Dedifferentiated amniotic fluid mesenchymal stem cell (primary cell): Measurements from ENCODE around the gene TENT4A.
"Not testable (repeated sequence)": the region's sequence is repeated elsewhere in the genome, so short reads cannot be mapped to it uniquely, and the experiment has no call there.

Experiments
- DNase-seq: peaks from one replicate; pipeline ENCODE4 v3.0.0-alpha.2; 2016; ENCODE audit errors: extremely low spot score

The TENT4A gene

GRCh38 chr5:6713274-6714225 lies at the start of gene TENT4A:
Gene TENT4A, plus strand, starts transcription at chr5:6713432. Its CDS starts 552 bp downstream, at chr5:6713984.
- DNase-seq: no peak

- no peak for DNase-seq
Measured at GRCh38 chr5:6666762-6667161, 46.5 kb upstream of the TENT4A start.

- DNase-seq: no peak
Measured at GRCh38 chr5:6667648-6668047, 45.6 kb upstream of the TENT4A start.

- not testable (repeated sequence) for DNase-seq
Measured at GRCh38 chr5:6668717-6669116, 44.5 kb upstream of the TENT4A start.

- no peak for DNase-seq
Measured at GRCh38 chr5:6673031-6673430, 40.2 kb upstream of the TENT4A start.

GRCh38 chr5:6673963-6674362 lies 39.3 kb upstream of the TENT4A start:
- DNase-seq: no peak

GRCh38 chr5:6674421-6674820 lies 38.8 kb upstream of the TENT4A start:
- DNase-seq: no peak

- no peak for DNase-seq
Measured at GRCh38 chr5:6674886-6675285, 38.3 kb upstream of the TENT4A start.

GRCh38 chr5:6675784-6676491 lies 37.3 kb upstream of the TENT4A start:
- DNase-seq: no peak

- no peak for DNase-seq
Measured at GRCh38 chr5:6676702-6677101, 36.5 kb upstream of the TENT4A start.

- no peak for DNase-seq
Measured at GRCh38 chr5:6678385-6678784, 34.8 kb upstream of the TENT4A start.

- no peak for DNase-seq
Measured at GRCh38 chr5:6680922-6681321, 32.3 kb upstream of the TENT4A start.

- DNase-seq: no peak
Measured at GRCh38 chr5:6681682-6682081, 31.6 kb upstream of the TENT4A start.

GRCh38 chr5:6682239-6682638 lies 31.0 kb upstream of the TENT4A start:
- DNase-seq: no peak

GRCh38 chr5:6683241-6683640 lies 30.0 kb upstream of the TENT4A start:
- no peak for DNase-seq

GRCh38 chr5:6684075-6684474 lies 29.2 kb upstream of the TENT4A start:
- no peak for DNase-seq

- DNase-seq: no peak
Measured at GRCh38 chr5:6686501-6686900, 26.7 kb upstream of the TENT4A start.

- no peak for DNase-seq
Measured at GRCh38 chr5:6686915-6687409, 26.3 kb upstream of the TENT4A start.

GRCh38 chr5:6687505-6687904 lies 25.7 kb upstream of the TENT4A start:
- DNase-seq: no peak

GRCh38 chr5:6692906-6693305 lies 20.3 kb upstream of the TENT4A start:
- DNase-seq: no peak

- DNase-seq: no peak
Measured at GRCh38 chr5:6698696-6699095, 14.5 kb upstream of the TENT4A start.

- no peak for DNase-seq
Measured at GRCh38 chr5:6699357-6699756, 13.9 kb upstream of the TENT4A start.
